ENCODE measurements around the gene CD209. TPM values are rescaled to one million over a fixed set of nuclear protein-coding genes. Genes with fewer than 3 reads are reported as not detected.

Gene CD209
- polyA plus RNA-seq, 12 donors: 2.2 to 6.3 (median 3.5) TPM; not detected in 1

DNA sequence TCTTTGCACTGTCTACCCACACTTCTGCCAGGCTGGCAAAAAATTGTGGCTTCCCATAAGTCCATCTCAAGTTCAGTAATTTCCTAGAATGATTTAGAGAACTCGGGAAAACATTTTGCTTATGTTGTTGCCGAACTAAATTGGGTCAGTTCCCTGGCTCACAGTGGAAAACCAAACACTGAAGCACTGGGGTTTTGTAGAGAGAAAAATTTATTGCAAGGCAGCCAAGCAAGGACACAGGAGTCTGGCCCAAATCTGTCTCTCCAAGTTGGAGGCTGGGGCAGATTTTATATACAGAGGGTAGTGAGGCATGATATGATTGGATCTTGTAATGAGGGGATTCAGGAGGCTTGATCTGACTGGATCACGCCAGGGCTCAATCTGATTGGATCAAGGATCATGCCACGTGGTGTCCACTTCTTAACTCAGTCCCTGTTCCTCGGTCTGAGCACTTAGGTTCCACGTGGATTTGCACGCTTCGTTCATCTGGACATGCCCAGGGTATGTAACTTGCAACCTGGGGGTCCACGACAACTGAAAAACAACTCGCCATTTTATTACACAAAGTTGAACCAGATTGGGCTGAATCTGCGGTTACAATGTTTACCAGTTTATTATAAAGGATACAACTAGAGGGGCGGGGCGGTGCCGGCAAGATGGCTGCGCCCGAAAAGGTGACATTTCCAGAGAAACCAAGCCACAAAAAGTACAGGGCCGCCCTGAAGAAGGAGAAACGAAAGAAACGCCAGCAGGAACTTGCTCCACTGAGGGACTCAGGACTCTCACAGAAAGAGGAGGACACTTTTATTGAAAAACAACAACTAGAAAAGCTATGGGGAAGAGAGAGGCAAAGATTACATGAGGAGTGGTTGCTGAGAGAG, 7.3 kb downstream of the CD209 start:
- DNase-seq: no peak

GRCh38 chr19:7739211-7739755, 8.1 kb downstream of the CD209 start:
- DNase-seq: no peak

DNA sequence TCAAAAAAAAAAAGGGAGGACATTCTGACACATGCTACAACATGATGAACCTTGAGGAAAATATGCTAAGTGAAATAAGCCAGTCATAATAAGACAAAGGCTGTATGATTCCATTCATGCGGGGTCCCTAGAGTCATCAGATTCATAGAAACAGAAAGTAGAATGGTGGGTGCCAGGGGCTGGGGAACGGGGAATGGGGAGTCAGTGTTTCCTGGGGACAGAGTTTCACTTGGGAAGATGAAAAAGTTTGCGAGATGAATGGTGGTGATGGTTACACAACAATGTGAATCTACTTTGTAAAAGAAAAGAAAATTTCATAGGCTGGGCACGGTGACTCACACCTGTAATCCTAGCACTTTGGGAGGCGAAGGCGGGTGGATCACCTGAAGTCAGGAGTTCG, 9.3 kb downstream of the CD209 start:
- no peak for DNase-seq

DNA sequence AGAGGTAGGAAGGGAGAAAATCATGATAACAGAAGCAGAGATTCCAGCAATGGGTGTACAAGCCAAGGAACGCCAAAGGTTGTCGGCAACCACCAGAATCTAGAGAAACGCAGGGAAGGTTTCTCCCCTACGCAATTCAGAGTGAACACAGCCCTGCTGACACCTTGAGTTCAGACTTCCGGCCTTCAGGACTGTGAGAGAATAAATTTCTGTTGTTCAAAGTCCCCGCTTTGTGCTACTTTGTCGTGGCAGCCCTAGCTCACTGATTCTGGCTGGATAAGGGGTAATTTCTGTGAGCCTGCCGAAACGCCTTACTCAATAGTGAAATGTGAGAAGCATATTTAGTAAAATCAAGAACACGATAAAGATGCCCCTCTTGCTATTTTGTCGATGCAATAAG, 10.1 kb downstream of the CD209 start:
- no peak for DNase-seq

GRCh38 chr19:7736148-7736547, 11.2 kb downstream of the CD209 start:
- no peak for DNase-seq

- peak; percentile 12 for DNase-seq
Observed at GRCh38 chr19:7734220-7735203, 12.8 kb downstream of the CD209 start.

GRCh38 chr19:7733376-7733775, 14.0 kb downstream of the CD209 start:
- DNase-seq: no peak

- no peak for DNase-seq
Observed at GRCh38 chr19:7732045-7732444, 15.3 kb downstream of the CD209 start, which contains the start of gene CLEC4G. CLEC4G (minus strand) TSS chr19:7732110; CDS start chr19:7732102, 8 bp downstream.

DNA sequence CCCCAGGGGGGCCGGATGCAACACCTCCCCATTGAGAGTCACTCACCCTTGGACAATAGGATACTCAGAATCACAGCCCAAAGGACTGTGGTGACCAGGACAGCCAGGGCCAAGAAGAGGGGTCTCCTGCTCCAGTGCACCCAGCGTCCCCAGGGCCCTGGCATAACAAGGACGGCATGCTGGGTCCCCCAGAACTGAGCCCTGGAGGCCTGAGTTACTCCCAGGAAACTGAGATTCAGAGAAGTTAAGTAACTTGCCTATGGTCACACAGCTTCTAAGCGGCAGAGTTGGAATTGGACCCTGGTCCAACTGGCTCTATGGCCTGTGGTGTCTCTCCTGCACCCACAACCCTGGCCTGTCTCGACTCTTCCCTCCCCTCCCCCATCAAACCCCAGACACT, 15.7 kb downstream of the CD209 start:
- DNase-seq: no peak

GRCh38 chr19:7731218-7731595, 16.1 kb downstream of the CD209 start:
- no peak for DNase-seq

GRCh38 chr19:7730286-7731217, 16.8 kb downstream of the CD209 start:
- DNase-seq: no peak

- no peak for DNase-seq
Observed at GRCh38 chr19:7729831-7730285, 17.5 kb downstream of the CD209 start.

DNA sequence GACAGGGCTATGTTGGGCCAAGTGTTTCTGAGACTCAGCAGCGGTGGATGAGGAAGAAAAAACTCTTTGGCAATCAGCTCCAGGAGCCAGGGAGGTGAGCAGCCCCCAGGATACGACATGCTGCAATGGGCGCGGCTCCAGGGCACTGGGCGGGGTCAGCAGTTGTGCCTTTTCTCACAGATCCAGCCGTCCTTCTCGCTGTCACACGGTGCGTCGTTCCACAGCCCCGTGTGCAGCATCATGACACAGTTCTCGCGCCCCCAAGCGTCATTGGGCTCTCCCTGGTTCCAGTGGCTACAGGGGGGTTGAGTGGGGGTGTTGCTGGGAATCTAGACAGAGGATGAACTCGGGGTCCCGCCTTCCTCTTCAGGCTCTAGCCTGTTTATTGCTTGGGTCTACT, 18.1 kb downstream of the CD209 start:
- DNase-seq: no peak

GRCh38 chr19:7725791-7726190, 21.5 kb downstream of the CD209 start:
- DNase-seq: no peak

DNA sequence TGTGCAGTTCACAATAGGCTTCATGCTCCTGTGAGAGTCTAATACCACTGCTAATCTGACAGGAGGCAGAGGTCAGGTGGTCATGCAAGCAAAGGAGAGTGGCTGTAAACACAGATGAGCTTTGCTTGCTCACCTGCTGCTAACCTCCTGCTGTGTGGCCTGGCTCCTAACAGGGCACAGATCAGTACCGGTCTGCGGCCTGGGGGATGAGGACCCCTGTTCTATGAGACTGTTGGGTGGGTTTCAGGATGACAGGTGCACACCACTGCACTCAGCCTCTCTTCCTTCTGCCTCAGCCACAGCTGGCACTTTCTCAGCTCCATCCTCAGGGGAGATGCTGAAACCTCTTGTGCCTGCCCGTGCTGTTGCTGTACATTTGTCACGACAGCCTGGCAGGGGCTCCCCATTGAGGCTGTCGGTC, 25.1 kb downstream of the CD209 start:
- DNase-seq: no peak

DNA sequence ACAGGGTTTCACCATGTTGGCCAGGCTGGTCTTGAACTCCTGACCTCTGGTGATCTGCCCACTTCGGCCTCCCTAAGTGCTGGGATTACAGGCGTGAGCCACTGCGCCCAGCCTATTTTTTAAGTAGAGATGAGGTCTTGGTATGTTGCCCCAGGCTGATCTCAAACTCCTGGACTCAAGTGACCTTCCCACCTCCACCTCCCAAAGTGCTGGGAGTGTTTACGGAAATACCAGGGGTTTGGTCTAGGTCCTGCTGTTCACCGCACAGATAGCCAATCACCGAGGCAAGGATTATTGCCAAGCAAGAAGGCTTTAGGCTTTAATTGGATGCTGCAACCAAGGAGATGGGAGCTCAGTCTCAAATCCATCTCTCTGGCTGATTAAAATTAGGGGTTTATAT, 27.0 kb downstream of the CD209 start:
- no peak for DNase-seq

GRCh38 chr19:7718668-7719067, 28.7 kb downstream of the CD209 start:
- no peak for DNase-seq

DNA sequence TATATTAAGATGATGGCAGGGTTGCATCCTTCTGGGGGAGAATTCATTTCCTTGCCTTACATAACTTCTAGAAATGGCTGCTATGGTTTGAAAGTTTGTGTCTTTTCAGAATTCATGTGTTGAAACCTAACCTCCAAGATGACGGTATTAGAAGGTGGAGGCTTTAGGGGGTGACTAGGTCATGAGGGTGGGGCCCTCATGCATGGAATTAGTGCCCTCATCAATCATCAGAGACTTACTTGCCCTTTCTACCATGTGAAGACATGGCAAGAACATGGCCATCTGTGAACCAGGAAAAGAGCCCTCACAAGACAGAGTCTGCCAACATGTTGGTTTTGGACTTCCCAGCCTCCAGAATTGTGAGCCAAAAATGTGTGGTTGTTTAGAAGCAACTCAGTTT, 30.6 kb downstream of the CD209 start:
- DNase-seq: no peak

- DNase-seq: no peak
Observed at GRCh38 chr19:7715671-7716070, 31.7 kb downstream of the CD209 start.

GRCh38 chr19:7710616-7711015, 36.7 kb downstream of the CD209 start:
- DNase-seq: no peak

GRCh38 chr19:7709932-7710460, 37.3 kb downstream of the CD209 start:
- no peak for DNase-seq
